DOHH2 (cell line): ENCODE results near the gene CDH5.

Experiments
- H3F3A ChIP-seq: fragments of 200-600 bp; sonication (generic), shearing (Covaris generic); 2 replicates; pipeline ENCODE4 v1.6.0; 2016; ENCODE audit warnings: antibody characterized with exemption, mild to moderate bottlenecking; ENCODE audit not compliant: control insufficient read depth, insufficient read depth
- H3K27ac ChIP-seq: fragments of 200-600 bp; sonication (generic); 2 replicates; pipeline ENCODE4 v1.5.1; 2014; ENCODE audit warnings: low read depth, mild to moderate bottlenecking, low read length, moderate library complexity
- H3K27me3 ChIP-seq: fragments of 200-600 bp; sonication (generic); 2 replicates; pipeline ENCODE4 v1.6.1; 2014; ENCODE audit warnings: mild to moderate bottlenecking, low read length, mixed read lengths; ENCODE audit not compliant: control insufficient read depth
- H3K36me3 ChIP-seq: fragments of 200-600 bp; sonication (generic); 2 replicates; pipeline ENCODE4 v1.6.1; 2014; ENCODE audit warnings: mild to moderate bottlenecking, low read length, moderate library complexity, mixed read lengths; ENCODE audit not compliant: control insufficient read depth
- H3K4me1 ChIP-seq: fragments of 200-600 bp; sonication (generic); 2 replicates; pipeline ENCODE4 v1.6.1; 2014; ENCODE audit warnings: mild to moderate bottlenecking, low read length, mixed read lengths; ENCODE audit not compliant: control insufficient read depth
- H3K4me2 ChIP-seq: fragments of 200-600 bp; sonication (generic); 2 replicates; pipeline ENCODE4 v1.6.0; 2014; ENCODE audit warnings: mild to moderate bottlenecking, low read length, moderate library complexity
- H3K4me3 ChIP-seq: fragments of 200-600 bp; sonication (generic); 2 replicates; pipeline ENCODE4 v1.5.1; 2014; ENCODE audit warnings: mild to moderate bottlenecking, low read length, mixed read lengths
- H3K79me2 ChIP-seq: fragments of 200-600 bp; sonication (generic); 2 replicates; pipeline ENCODE4 v1.6.1; 2014; ENCODE audit warnings: mild to moderate bottlenecking, low read length, mixed read lengths; ENCODE audit not compliant: control insufficient read depth
- H3K9me2 ChIP-seq: fragments of 200-600 bp; sonication (generic); replicated peaks from 2 replicates; pipeline ENCODE4 v1.6.1; 2014; ENCODE audit warnings: mild to moderate bottlenecking, low read length, mixed read lengths; ENCODE audit not compliant: control insufficient read depth
- H3K9me3 ChIP-seq: fragments of 200-600 bp; sonication (generic); 2 replicates; pipeline ENCODE4 v1.6.1; 2014; ENCODE audit warnings: antibody characterized with exemption, low read length, mixed read lengths; ENCODE audit not compliant: control insufficient read depth, insufficient read depth
- H4K20me1 ChIP-seq: fragments of 200-600 bp; sonication (generic); 2 replicates; pipeline ENCODE4 v1.6.0; 2014; ENCODE audit warnings: low read depth, mild to moderate bottlenecking, antibody characterized with exemption, low read length, moderate library complexity; ENCODE audit not compliant: control insufficient read depth, insufficient read depth
- EZH2phosphoT487 ChIP-seq: fragments of 200-600 bp; sonication (generic); IDR thresholded peaks from 2 replicates; pipeline ENCODE4 v1.6.1; 2017; ENCODE audit warnings: borderline replicate concordance, mild to moderate bottlenecking, antibody characterized with exemption, low read length, moderate library complexity, mixed read lengths
- TF ChIP-seq, protein P1 (sequence below): fragments of 200-600 bp; sonication (generic); IDR thresholded peaks from one replicate; pipeline ENCODE4 v1.5.1; 2014; ENCODE audit warnings: antibody characterized with exemption, mild to moderate bottlenecking, low read depth, low read length; ENCODE audit not compliant: poor library complexity, severe bottlenecking

Gene CDH5

DNA sequence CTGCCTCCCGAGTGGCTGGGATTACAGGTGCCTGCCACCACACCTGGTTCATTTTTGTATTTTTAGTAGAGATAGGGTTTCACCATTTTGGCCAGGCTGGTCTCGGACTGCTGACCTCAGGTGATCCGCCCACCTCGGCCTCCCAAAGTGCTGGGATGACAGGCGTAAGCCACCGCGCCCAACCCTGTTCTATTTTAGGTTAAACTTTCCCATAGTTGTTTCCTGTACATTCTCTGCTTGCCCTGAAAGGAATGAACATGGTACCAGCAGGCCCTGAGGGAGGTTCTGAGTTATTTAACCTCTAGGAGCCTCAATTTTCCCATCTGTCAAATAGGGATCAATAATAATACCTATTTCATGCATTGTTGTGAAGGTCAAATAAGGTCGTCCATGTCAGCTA, 11.0 kb upstream of the CDH5 start:
- H3K79me2 ChIP-seq: no peaks in the 10 kb centered on the region
- no peaks in the 10 kb centered on the region for H3K4me1 ChIP-seq
- no peaks in the 10 kb centered on the region for H3F3A ChIP-seq
- TF ChIP-seq, protein P1, sequence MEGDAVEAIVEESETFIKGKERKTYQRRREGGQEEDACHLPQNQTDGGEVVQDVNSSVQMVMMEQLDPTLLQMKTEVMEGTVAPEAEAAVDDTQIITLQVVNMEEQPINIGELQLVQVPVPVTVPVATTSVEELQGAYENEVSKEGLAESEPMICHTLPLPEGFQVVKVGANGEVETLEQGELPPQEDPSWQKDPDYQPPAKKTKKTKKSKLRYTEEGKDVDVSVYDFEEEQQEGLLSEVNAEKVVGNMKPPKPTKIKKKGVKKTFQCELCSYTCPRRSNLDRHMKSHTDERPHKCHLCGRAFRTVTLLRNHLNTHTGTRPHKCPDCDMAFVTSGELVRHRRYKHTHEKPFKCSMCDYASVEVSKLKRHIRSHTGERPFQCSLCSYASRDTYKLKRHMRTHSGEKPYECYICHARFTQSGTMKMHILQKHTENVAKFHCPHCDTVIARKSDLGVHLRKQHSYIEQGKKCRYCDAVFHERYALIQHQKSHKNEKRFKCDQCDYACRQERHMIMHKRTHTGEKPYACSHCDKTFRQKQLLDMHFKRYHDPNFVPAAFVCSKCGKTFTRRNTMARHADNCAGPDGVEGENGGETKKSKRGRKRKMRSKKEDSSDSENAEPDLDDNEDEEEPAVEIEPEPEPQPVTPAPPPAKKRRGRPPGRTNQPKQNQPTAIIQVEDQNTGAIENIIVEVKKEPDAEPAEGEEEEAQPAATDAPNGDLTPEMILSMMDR: no peak
- TF ChIP-seq EZH2phosphoT487: no peak
- no peak overlapping the region for H3K4me3 ChIP-seq
- H4K20me1 ChIP-seq: no peaks in the 10 kb centered on the region
- no peaks in the 10 kb centered on the region for H3K27me3 ChIP-seq
- no peaks in the 10 kb centered on the region for H3K9me2 ChIP-seq
- H3K9me3 ChIP-seq: no peaks in the 10 kb centered on the region
- H3K27ac ChIP-seq: no peak overlapping the region
- no peak overlapping the region for H3K4me2 ChIP-seq
- H3K36me3 ChIP-seq: no peaks in the 10 kb centered on the region

DNA sequence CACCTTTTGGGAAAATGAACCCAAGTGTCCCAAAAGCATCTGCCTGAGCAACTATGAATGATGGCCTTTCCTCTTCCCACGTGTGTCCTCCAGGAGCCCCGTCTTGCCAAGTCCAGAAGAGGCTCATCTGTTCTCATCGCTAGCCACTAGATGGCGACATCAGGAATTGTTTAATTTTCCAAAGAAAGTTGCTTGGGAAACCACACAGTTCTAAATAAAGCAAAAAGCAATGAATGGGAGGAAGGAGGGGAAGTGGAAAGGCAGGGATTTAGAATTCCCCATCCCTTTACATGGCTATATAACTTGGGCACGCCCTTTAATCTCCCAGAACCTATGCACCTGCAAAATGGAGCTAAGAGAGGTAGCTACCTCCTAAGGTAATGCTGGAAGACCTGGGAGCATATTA, 9.0 kb upstream of the CDH5 start:
- Histone ChIP-seq H3K27ac (no peak overlapping the region), H3K4me3 (no peak overlapping the region), H4K20me1 (no peaks in the 10 kb centered on the region), H3K79me2 (no peaks in the 10 kb centered on the region), H3F3A (no peaks in the 10 kb centered on the region), H3K9me2 (no peaks in the 10 kb centered on the region), H3K4me1 (no peaks in the 10 kb centered on the region), H3K4me2 (no peak overlapping the region), H3K9me3 (no peaks in the 10 kb centered on the region), H3K27me3 (no peaks in the 10 kb centered on the region; the same call in 1 of the 2 replicates), H3K36me3 (no peaks in the 10 kb centered on the region)
- no peak for TF ChIP-seq EZH2phosphoT487
- TF ChIP-seq, protein P1: peak; percentile 85

DNA sequence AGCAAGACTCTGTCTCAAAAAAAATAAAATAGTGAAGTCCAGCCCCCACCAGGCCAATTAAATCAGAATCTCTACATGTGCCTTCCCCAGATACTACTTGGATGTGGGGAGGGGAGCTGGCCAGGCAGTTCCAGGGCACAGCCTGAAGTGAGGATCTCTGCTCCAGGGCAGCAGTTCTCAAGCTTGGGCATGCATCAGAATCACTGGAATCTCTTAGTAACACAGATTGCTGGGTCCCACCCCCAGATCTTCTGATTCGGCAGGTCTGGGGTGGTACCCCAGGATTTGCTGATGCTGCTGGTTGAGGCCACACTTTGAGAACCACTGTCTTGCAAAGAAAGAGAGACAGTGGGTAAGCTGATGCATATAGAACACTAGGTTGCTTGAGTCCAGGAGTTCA, 8.3 kb upstream of the CDH5 start:
- Histone ChIP-seq H3K36me3 (no peaks in the 10 kb centered on the region), H3F3A (no peaks in the 10 kb centered on the region), H3K4me2 (no peak overlapping the region), H3K9me2 (no peaks in the 10 kb centered on the region), H3K4me3 (no peak overlapping the region), H4K20me1 (no peaks in the 10 kb centered on the region), H3K27ac (no peak overlapping the region), H3K9me3 (no peaks in the 10 kb centered on the region), H3K4me1 (no peaks in the 10 kb centered on the region), H3K27me3 (peaks cover under 1% of the 10 kb centered on the region), H3K79me2 (no peaks in the 10 kb centered on the region)
- TF ChIP-seq, protein P1: no peak
- TF ChIP-seq EZH2phosphoT487: no peak

DNA sequence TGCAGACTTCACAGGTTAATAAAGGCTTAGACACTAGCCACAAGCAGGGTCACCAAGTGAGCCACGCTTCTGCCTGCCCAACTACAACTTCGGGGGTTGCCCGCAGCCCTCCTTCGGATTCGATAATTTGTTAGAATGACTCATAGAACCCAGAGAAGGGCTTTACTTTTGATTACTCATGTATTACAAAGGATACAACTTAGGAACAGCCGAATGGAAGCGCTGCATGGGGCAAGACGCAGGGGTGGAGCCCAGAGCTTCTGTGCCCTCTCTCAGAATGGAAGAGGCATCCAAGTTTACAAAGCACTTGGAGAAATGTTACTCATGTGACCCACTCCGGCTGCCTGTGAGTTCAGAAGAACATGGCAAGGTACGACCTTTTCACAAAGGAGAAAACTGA, 7.5 kb upstream of the CDH5 start:
- Histone ChIP-seq H3K4me3 (no peak overlapping the region), H3K9me2 (no peaks in the 10 kb centered on the region), H3K27me3 (peaks cover 9% of the 10 kb centered on the region), H4K20me1 (no peaks in the 10 kb centered on the region), H3K36me3 (no peaks in the 10 kb centered on the region), H3K4me1 (no peaks in the 10 kb centered on the region), H3K79me2 (no peaks in the 10 kb centered on the region), H3K4me2 (no peak overlapping the region), H3F3A (no peaks in the 10 kb centered on the region), H3K9me3 (no peaks in the 10 kb centered on the region), H3K27ac (no peak overlapping the region)
- no peak for TF ChIP-seq EZH2phosphoT487
